IPS-NIHi7 (cell line): ENCODE data around the gene NCAN.
"Not testable (repeated sequence)": the region's sequence is repeated elsewhere in the genome, so short reads cannot be mapped to it uniquely, and the experiment has no call there.

Source experiments
- DNase-seq: peaks from one replicate; pipeline ENCODE4 v3.0.0; 2012; ENCODE audit warnings: mixed read lengths; ENCODE audit errors: extremely low spot score

NCAN gene

GRCh38 chr19:19224150-19224851, 12.5 kb downstream of the NCAN start:
- DNase-seq, result no peak

- DNase-seq, result peak; percentile 97
Measured at GRCh38 chr19:19224852-19225494, 13.2 kb downstream of the NCAN start.

DNA sequence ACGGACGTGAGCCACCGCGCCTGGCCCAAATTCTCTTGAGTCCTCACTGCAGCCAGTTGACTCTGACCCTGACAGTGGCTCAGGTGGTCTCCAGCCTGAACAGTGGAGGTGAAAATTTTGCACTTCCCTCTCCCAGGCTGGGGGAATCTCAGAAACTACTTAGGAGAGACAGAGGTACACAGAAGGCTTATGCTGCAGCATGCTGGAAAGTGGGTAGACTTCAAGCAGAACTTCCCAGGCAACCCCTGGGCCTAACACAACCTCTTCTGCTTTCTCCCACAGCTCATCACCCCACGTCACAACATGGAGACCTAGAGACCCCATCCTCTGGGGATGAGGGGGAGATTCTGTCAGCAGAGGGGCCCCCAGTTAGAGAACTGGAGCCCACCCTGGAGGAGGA, 14.4 kb downstream of the NCAN start:
- DNase-seq, result no peak

- DNase-seq, result no peak
Measured at GRCh38 chr19:19226663-19227062, 14.9 kb downstream of the NCAN start.

GRCh38 chr19:19227217-19227616, 15.5 kb downstream of the NCAN start:
- DNase-seq, result no peak

GRCh38 chr19:19229701-19230100, 17.9 kb downstream of the NCAN start:
- no peak for DNase-seq

- no peak for DNase-seq
Measured at GRCh38 chr19:19230999-19231398, 19.2 kb downstream of the NCAN start.

GRCh38 chr19:19232261-19232721, 20.5 kb downstream of the NCAN start:
- peak; percentile 7 for DNase-seq

DNA sequence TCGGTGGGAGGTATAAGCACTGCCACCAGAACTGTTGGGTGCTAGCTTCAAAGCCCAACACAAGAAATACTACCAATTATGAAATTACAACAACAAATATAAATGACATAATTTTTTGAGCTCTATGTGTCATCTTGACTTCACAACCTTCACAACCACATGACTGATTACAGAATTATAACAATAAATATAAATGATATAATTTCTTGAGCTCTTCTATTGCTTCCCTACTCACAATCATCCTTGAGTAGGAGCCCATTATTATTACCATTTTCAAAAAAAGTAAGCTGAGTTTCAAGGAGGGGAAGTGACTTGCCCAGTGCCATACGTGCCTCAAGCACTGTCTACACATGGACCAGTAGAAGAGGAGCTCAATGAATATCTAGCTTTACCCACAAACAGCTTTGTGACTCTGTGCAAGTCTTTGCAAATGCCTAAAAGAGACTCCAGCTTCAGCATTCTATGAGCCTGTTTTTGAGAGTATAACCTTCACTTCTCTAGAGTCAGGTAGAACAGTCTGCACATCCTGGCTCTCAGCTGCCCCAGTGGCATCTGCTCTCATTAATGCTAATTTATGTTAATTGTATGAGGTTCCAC, 22.6 kb downstream of the NCAN start:
- no peak for DNase-seq

- DNase-seq, result no peak
Measured at GRCh38 chr19:19236173-19236572, 24.4 kb downstream of the NCAN start.

DNA sequence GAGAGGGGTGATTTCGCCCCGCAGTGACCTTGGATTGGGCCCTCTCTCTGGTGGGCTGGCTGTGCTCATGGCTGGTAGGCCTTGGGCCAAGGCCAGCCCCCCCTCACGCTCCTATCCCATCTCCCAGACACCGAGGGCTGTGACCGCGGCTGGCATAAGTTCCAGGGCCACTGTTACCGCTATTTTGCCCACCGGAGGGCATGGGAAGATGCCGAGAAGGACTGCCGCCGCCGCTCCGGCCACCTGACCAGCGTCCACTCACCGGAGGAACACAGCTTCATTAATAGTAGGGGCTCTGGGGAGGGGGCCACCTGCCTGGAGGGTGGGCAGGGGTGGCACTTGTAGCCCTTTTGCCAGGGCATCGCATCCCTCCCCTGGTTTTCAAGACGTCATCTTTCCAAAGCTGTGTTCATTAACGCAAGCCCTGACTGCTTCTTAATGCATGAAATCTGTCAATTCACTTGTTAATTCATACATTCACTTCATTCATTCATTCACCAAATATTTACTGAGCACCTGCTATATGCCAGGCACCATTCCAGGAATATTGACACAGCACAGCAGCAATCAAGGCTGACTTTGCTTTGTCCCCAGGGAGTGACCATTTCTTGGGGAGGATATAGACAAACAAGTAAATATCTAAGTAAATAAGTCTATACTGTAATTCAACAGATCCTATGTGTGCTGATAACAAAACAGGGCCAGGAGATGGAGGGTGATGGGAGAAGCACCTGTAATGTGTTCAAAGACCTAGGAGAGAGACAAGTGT, 26.6 kb downstream of the NCAN start:
- no peak for DNase-seq

DNA sequence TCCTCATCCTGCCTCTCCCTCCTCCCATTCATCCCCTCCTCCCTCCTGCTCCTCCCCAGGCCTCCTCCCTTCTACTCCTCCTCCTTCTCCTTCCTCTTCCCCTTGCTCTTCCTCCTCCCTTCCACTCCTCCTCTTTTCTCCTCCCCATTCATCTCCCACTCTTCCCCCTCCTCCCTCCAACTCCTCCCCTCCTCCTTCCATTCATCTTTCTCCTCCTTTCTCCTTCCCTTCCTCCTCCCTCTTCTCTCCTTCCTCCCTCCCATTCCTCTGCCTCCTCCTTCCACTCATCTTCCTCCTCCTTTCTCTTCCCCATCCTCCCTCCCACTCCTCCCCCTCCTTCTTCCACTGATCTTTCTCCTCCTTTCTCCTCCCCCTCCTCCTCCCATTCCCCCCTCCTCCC, 27.9 kb downstream of the NCAN start:
- no peak for DNase-seq

DNA sequence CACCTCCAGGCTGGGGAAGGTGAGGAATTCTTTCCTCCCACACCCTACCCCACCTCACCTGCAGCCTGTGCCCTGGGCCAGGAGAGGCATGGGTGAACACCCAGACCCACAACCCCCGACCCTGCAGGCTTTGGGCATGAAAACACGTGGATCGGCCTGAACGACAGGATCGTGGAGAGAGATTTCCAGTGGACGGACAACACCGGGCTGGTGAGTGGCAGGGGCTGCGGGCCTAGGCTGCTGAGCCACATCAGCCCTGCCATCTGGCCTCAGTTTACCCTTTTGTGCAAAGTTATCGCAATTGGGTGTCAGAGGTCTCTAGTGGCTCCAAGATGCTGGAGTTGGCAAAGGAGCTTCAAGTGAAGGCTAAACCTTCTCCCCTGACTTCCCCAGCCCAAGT, 28.7 kb downstream of the NCAN start:
- DNase-seq, result no peak

DNA sequence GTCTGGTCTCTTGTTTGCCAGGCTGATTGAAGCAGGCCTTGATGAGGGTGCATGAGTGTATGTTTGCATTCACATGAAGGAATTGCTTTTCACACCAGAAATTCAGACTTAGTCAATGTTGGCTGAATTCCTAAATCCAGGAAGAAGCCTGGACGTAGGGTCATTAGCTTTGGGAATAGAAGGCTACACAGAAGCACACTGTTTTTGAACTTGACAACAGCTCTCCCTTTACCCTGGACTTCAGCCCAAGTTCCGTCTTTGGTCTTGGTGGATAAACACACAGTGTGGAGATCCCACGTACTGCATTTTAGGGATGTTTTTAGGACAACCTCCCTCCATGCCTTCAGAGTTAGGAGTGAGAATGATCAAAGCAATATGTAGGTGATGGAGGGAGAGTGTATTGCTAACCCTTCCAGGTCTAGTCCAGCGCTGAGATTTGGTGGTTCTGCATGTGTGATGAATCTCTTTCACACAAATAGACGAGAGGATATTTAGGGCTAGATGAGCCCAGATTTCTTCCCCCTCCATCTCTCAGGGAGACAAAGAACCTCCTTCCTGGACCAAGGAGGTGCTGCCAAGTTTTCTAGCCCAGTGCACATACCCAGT, 38.5 kb downstream of the NCAN start:
- no peak for DNase-seq

GRCh38 chr19:19253409-19253808, 41.7 kb downstream of the NCAN start:
- DNase-seq, result not testable (repeated sequence)

GRCh38 chr19:19256072-19256969, 44.6 kb downstream of the NCAN start:
- DNase-seq, result no peak

- no peak for DNase-seq
Measured at GRCh38 chr19:19257137-19257536, 45.4 kb downstream of the NCAN start.

GRCh38 chr19:19257836-19258588, 46.3 kb downstream of the NCAN start:
- DNase-seq, result no peak

- no peak for DNase-seq
Measured at GRCh38 chr19:19258589-19259338, 47.0 kb downstream of the NCAN start.
